ENCODE measurements around the gene FILIP1L.

- TF ChIP-seq CTCF (conservative IDR thresholded peaks at IDR 0.05) (no peak), ZFX (IDR thresholded peaks at IDR 0.05) (no peak)
Measured at GRCh38 chr3:99882436-99883137, 231.7 kb downstream of the FILIP1L start.
